GM06990 (cell line): ENCODE results near the gene DDX49.

Experiments used
- DNase-seq: peaks from one replicate; pipeline ENCODE4 v3.0.0-alpha.2; 2011; ENCODE audit not compliant: insufficient read length; ENCODE audit errors: extremely low read depth
- H3K27me3 ChIP-seq: replicated peaks from 2 replicates; pipeline ENCODE4 v1.6.0; 2011; ENCODE audit warnings: low read length; ENCODE audit not compliant: control insufficient read depth, insufficient read depth
- H3K36me3 ChIP-seq: 2 replicates; pipeline ENCODE4 v1.5.1; 2011; ENCODE audit warnings: low read length; ENCODE audit not compliant: control insufficient read depth, insufficient read depth
- H3K4me3 ChIP-seq: replicated peaks from 2 replicates; pipeline ENCODE4 v1.5.1; 2011; ENCODE audit warnings: low read depth, mild to moderate bottlenecking, control low read depth, low read length
- TF ChIP-seq, protein P1 (sequence below): IDR thresholded peaks from 2 replicates; pipeline ENCODE4 v1.5.1; 2011; ENCODE audit warnings: low read length, control low read depth, mild to moderate bottlenecking, inconsistent platforms; ENCODE audit not compliant: insufficient read depth, poor library complexity, severe bottlenecking

DDX49 gene

DNA sequence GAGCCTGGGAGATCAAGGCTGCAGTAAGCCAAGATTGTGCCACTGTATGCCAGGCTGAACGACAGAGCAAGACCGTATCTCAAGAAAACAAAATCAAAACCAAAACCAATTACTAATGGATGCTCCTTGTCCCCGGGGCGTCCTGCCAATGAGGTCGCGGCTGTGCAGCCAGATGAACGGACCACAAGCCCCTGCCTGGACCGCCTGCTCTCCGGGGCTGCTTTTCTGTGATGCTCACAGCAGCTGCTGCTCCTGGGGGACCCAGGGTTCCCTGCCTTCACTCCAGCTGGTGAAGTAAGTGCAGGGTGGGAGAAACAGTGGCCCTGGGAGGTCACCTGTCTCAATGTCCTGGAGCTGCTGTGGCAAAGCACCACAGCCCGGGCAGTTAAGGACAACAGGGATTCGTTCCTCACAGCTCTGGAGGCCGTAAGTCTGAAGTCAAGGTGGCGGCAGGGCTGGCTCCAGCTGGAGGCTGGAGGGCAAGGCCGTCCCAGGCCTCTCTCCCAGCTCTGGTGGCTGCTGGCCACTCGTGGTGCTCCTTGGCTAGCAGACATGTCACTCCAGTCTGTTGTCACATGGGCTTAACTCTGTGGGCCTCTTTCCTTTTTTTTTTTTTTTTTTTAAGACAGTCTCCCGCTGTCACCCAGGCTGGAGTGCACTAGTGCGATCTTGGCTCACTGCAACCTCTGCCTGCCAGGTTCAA lies 10.4 kb upstream of the DDX49 start:
- H3K4me3 ChIP-seq: no peak overlapping the region
- DNase-seq: no peak
- TF ChIP-seq, protein P1, sequence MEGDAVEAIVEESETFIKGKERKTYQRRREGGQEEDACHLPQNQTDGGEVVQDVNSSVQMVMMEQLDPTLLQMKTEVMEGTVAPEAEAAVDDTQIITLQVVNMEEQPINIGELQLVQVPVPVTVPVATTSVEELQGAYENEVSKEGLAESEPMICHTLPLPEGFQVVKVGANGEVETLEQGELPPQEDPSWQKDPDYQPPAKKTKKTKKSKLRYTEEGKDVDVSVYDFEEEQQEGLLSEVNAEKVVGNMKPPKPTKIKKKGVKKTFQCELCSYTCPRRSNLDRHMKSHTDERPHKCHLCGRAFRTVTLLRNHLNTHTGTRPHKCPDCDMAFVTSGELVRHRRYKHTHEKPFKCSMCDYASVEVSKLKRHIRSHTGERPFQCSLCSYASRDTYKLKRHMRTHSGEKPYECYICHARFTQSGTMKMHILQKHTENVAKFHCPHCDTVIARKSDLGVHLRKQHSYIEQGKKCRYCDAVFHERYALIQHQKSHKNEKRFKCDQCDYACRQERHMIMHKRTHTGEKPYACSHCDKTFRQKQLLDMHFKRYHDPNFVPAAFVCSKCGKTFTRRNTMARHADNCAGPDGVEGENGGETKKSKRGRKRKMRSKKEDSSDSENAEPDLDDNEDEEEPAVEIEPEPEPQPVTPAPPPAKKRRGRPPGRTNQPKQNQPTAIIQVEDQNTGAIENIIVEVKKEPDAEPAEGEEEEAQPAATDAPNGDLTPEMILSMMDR: no peak
- peaks cover 60% of the 10 kb centered on the region for H3K36me3 ChIP-seq
- no peaks in the 10 kb centered on the region for H3K27me3 ChIP-seq

- H3K4me3 ChIP-seq: no peak overlapping the region
- no peaks in the 10 kb centered on the region for H3K27me3 ChIP-seq
- TF ChIP-seq, protein P1: no peak
- H3K36me3 ChIP-seq: peaks cover 52% of the 10 kb centered on the region
- no peak for DNase-seq
Observed at GRCh38 chr19:18910010-18910409, 9.5 kb upstream of the DDX49 start.

DNA sequence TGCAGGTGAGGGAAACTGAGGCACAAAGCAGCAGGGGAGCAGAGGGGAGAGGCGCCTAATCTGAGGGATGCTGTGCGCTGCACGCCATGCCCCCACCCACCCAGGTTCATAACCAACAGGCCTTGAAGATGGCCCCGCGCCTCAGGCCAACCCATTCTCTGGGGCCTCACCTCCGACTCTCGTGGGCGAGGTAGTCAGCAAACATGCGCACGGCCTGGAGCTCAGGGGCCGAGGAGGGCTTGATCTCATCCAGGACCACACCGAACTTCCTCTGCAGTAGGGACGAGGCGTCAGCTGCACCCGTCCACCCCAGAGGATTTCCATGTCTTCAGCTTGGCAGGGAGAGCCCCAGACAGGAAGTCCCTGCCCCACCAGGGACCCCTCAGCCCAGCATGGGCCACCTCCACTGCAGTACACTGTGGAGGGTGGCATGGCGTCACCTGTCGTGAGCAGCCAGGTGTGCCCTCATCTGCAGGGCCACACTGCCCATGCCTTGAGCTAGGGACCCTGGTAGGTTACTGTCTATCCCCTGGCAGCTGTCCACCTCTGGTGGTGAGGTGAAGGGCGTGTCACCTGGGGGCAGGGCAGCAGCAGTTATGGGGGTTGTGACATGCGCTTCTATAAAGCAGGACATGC lies 8.6 kb upstream of the DDX49 start:
- no peak for DNase-seq
- Histone ChIP-seq H3K4me3 (no peak overlapping the region), H3K27me3 (no peaks in the 10 kb centered on the region), H3K36me3 (peaks cover 47% of the 10 kb centered on the region)
- TF ChIP-seq, protein P1: no peak

DNA sequence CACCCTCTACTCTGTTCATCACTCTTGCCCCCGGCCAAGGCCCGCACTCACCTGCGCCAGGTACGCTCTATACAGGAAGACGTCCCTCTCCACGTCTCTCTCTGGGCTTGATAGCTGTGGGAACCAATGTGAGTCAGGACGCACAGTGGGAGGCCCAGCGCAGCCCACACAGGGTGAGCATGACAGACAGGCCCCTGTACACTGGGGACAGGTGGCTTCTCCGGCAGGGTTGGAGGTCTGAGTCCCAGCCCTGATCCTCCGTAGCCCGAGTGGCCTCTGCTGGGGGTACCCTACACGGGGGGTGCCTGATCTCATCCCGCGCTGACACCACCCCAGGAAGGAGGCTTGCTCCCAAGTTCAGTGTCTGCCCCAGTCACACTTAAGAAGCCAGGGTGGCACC lies 6.6 kb upstream of the DDX49 start:
- no peaks in the 10 kb centered on the region for H3K27me3 ChIP-seq
- peaks cover 33% of the 10 kb centered on the region for H3K36me3 ChIP-seq
- TF ChIP-seq, protein P1: no peak
- H3K4me3 ChIP-seq: no peak overlapping the region
- DNase-seq: no peak

- DNase-seq: no peak
- TF ChIP-seq, protein P1: no peak
- Histone ChIP-seq H3K4me3 (no peak overlapping the region), H3K36me3 (peaks cover 32% of the 10 kb centered on the region), H3K27me3 (no peaks in the 10 kb centered on the region)
Observed at GRCh38 chr19:18913466-18913865, 6.0 kb upstream of the DDX49 start.
